Ishikawa (cell line): ENCODE data around the gene TRAK1.

Experiments used
- CEBPB ChIP-seq: IDR thresholded peaks from 2 replicates; pipeline ENCODE4 v1.6.1; 2012
- EP300 ChIP-seq: IDR thresholded peaks from 2 replicates; pipeline ENCODE4 v1.6.1; 2012; ENCODE audit warnings: borderline replicate concordance
- FOXM1 ChIP-seq: IDR thresholded peaks from 2 replicates; pipeline ENCODE4 v1.6.1; 2012; ENCODE audit warnings: low read depth, borderline replicate concordance
- NFIC ChIP-seq: IDR thresholded peaks from 2 replicates; pipeline ENCODE4 v1.6.1; 2012
- RAD21 ChIP-seq: IDR thresholded peaks from 2 replicates; pipeline ENCODE4 v1.6.1; 2012; ENCODE audit warnings: low read depth
- REST ChIP-seq: IDR thresholded peaks from 2 replicates; pipeline ENCODE4 v1.6.1; 2012; ENCODE audit warnings: low read depth, mild to moderate bottlenecking
- TAF1 ChIP-seq: IDR thresholded peaks from 2 replicates; pipeline ENCODE4 v1.6.1; 2012; ENCODE audit warnings: low read depth, mild to moderate bottlenecking
- TCF12 ChIP-seq: IDR thresholded peaks from 2 replicates; pipeline ENCODE4 v1.6.1; 2012; ENCODE audit warnings: low read depth
- YY1 ChIP-seq: IDR thresholded peaks from 2 replicates; pipeline ENCODE4 v1.6.1; 2012; ENCODE audit warnings: low read depth
- ZBTB7A ChIP-seq: IDR thresholded peaks from 2 replicates; pipeline ENCODE4 v1.6.1; 2012; ENCODE audit warnings: low read depth

- TF ChIP-seq ZBTB7A (no peak), CEBPB (no peak), YY1 (no peak), FOXM1 (no peak), REST (no peak), NFIC (no peak), EP300 (no peak), TAF1 (no peak), TCF12 (no peak), RAD21 (no peak)
Observed at GRCh38 chr3:42220436-42221121, 129.4 kb downstream of the TRAK1 start.
